SH-SY5Y (cell line): ENCODE measurements around the gene SGO1.

Experiments used
- GATA2 ChIP-seq: IDR thresholded peaks from 2 replicates; pipeline ENCODE4 v1.6.1; 2011; ENCODE audit warnings: mild to moderate bottlenecking, low read depth, low read length
- GATA3 ChIP-seq: IDR thresholded peaks from 2 replicates; pipeline ENCODE4 v1.6.1; 2011; ENCODE audit warnings: low read depth, mild to moderate bottlenecking, low read length, moderate library complexity

GRCh38 chr3:20148466-20148865 lies 37.5 kb downstream of the SGO1 start:
- TF ChIP-seq GATA2 = no peak
- TF ChIP-seq GATA3 = no peak
